Fibroblast of lung (primary cell): ENCODE results near the gene DHRS7.

Source experiments
- CTCF ChIP-seq, 2 donors: IDR thresholded peaks in 1 of 2; conservative IDR thresholded peaks in 1 of 2; 1 replicate in 1 of 2; 2 replicates in 1 of 2; pipeline ENCODE4 v1.5.1; 2011 to 2012; ENCODE audit warnings: low read length in 2 of 2, control low read depth in 1 of 2, inconsistent platforms in 1 of 2, low read depth in 1 of 2, mild to moderate bottlenecking in 1 of 2
- EZH2 ChIP-seq: IDR thresholded peaks from 2 replicates; pipeline ENCODE4 v1.5.1; 2012; ENCODE audit warnings: low read length, control low read depth, mild to moderate bottlenecking; ENCODE audit errors: missing control alignments

DNA sequence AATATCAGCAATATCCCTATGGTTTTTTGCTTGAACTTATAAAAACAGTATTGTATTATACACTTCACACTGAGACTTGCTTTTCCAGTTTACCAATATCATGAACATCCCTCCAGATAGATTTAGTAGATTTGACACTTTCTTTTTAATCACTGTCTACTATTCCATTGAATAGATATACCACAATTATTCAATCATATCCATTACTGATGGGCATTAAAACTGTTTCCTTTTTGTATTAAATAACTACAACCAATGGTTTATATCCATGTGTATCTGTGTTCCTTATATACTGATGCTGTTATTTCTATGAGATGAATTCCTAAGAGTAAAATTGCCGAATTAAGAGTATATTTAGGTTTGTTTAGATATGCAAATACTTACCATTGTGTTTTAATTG, 13.0 kb upstream of the DHRS7 start:
- TF ChIP-seq CTCF (conservative IDR thresholded peaks at IDR 0.05 in 1 of 2, IDR thresholded peaks at IDR 0.05 in 1 of 2; ENCODE audit: low read depth in 1 of 2, low read length in 2 of 2): no peak
- TF ChIP-seq EZH2: no peak
